HUES64 (cell line): ENCODE data around the gene HLF.

Experiments used
- H3K27ac ChIP-seq: 2 replicates; pipeline ENCODE4 v1.7.0; 2013; ENCODE audit warnings: low read depth, low read length, inconsistent platforms
- H3K27me3 ChIP-seq: 2 replicates; pipeline ENCODE4 v1.6.1; 2013; ENCODE audit warnings: mild to moderate bottlenecking, low read length; ENCODE audit not compliant: insufficient read depth
- H3K36me3 ChIP-seq: 2 replicates; pipeline ENCODE4 v1.6.1; 2013; ENCODE audit warnings: mild to moderate bottlenecking, low read length; ENCODE audit not compliant: insufficient read depth
- H3K4me1 ChIP-seq: 2 replicates; pipeline ENCODE4 v1.6.1; 2013; ENCODE audit warnings: mild to moderate bottlenecking, low read length, moderate library complexity; ENCODE audit not compliant: insufficient read depth
- H3K4me3 ChIP-seq: 2 replicates; pipeline ENCODE4 v1.5.1; 2013; ENCODE audit warnings: mild to moderate bottlenecking, low read length, moderate library complexity
- H3K9ac ChIP-seq: 2 replicates; pipeline ENCODE4 v1.6.1; 2013; ENCODE audit warnings: mild to moderate bottlenecking, low read depth, low read length
- H3K9me3 ChIP-seq: 2 replicates; pipeline ENCODE4 v1.6.1; 2013; ENCODE audit warnings: low read depth, low read length; ENCODE audit not compliant: insufficient read depth
- WGBS: fragments of 150-250, 120-280 bp; methylation state at CpG from one replicate; pipeline ENCODE4 v1.1.7; 2013; ENCODE audit warnings: missing lambda C conversion rate; 5-methylcytosine and 5-hydroxymethylcytosine counted together

The HLF gene

GRCh38 chr17:55278173-55278961 lies 13.6 kb downstream of the HLF start:
- WGBS: 87% methylated on average over 2 of the region's 2 CpGs
- no peak overlapping the region for H3K9ac ChIP-seq
- no peak overlapping the region for H3K4me3 ChIP-seq
- H3K27me3 ChIP-seq: no peaks in the 10 kb centered on the region
- no peaks in the 10 kb centered on the region for H3K4me1 ChIP-seq
- no peaks in the 10 kb centered on the region for H3K36me3 ChIP-seq
- no peak overlapping the region for H3K27ac ChIP-seq
- no peaks in the 10 kb centered on the region for H3K9me3 ChIP-seq

- Histone ChIP-seq H3K36me3 (no peaks in the 10 kb centered on the region), H3K9me3 (no peaks in the 10 kb centered on the region), H3K4me1 (no peaks in the 10 kb centered on the region), H3K27ac (no peak overlapping the region), H3K9ac (no peak overlapping the region), H3K4me3 (no peak overlapping the region), H3K27me3 (no peaks in the 10 kb centered on the region)
- no CpG with 5 or more reads among the region's 1 CpG for WGBS
Measured at GRCh38 chr17:55279203-55279602, 14.4 kb downstream of the HLF start.

GRCh38 chr17:55279788-55280187 lies 15.0 kb downstream of the HLF start:
- Histone ChIP-seq H3K27me3 (no peaks in the 10 kb centered on the region), H3K4me3 (no peak overlapping the region), H3K9ac (no peak overlapping the region), H3K9me3 (no peaks in the 10 kb centered on the region), H3K27ac (no peak overlapping the region), H3K4me1 (no peaks in the 10 kb centered on the region), H3K36me3 (no peaks in the 10 kb centered on the region)
- WGBS: 20% methylated on average over 1 of the region's 2 CpGs

- Histone ChIP-seq H3K27me3 (no peaks in the 10 kb centered on the region), H3K4me1 (no peaks in the 10 kb centered on the region), H3K4me3 (no peak overlapping the region), H3K36me3 (no peaks in the 10 kb centered on the region), H3K9ac (no peak overlapping the region), H3K9me3 (no peaks in the 10 kb centered on the region), H3K27ac (no peak overlapping the region)
Measured at GRCh38 chr17:55280212-55280611, 15.5 kb downstream of the HLF start.

GRCh38 chr17:55281649-55282378 lies 17.1 kb downstream of the HLF start:
- H3K27me3 ChIP-seq: no peaks in the 10 kb centered on the region
- 91% methylated on average over 8 of the region's 8 CpGs for WGBS
- H3K4me3 ChIP-seq: no peak overlapping the region
- no peaks in the 10 kb centered on the region for H3K4me1 ChIP-seq
- H3K36me3 ChIP-seq: no peaks in the 10 kb centered on the region
- no peaks in the 10 kb centered on the region for H3K9me3 ChIP-seq
- H3K27ac ChIP-seq: no peak overlapping the region
- H3K9ac ChIP-seq: no peak overlapping the region

GRCh38 chr17:55282379-55282702 lies 17.6 kb downstream of the HLF start:
- Histone ChIP-seq H3K9me3 (no peaks in the 10 kb centered on the region), H3K27me3 (no peaks in the 10 kb centered on the region), H3K9ac (no peak overlapping the region), H3K36me3 (no peaks in the 10 kb centered on the region), H3K27ac (no peak overlapping the region), H3K4me1 (no peaks in the 10 kb centered on the region), H3K4me3 (no peak overlapping the region)
- WGBS: 92% methylated on average over 3 of the region's 3 CpGs

- 97% methylated on average over 3 of the region's 5 CpGs for WGBS
- no peaks in the 10 kb centered on the region for H3K9me3 ChIP-seq
- no peak overlapping the region for H3K4me3 ChIP-seq
- H3K4me1 ChIP-seq: no peaks in the 10 kb centered on the region
- no peaks in the 10 kb centered on the region for H3K36me3 ChIP-seq
- no peaks in the 10 kb centered on the region for H3K27me3 ChIP-seq
- no peak overlapping the region for H3K27ac ChIP-seq
- no peak overlapping the region for H3K9ac ChIP-seq
Measured at GRCh38 chr17:55282741-55283140, 18.0 kb downstream of the HLF start.

GRCh38 chr17:55283256-55283965 lies 18.7 kb downstream of the HLF start:
- no peaks in the 10 kb centered on the region for H3K9me3 ChIP-seq
- H3K4me3 ChIP-seq: no peak overlapping the region
- H3K9ac ChIP-seq: no peak overlapping the region
- no peak overlapping the region for H3K27ac ChIP-seq
- no peaks in the 10 kb centered on the region for H3K4me1 ChIP-seq
- no peaks in the 10 kb centered on the region for H3K36me3 ChIP-seq
- 95% methylated on average over 9 of the region's 9 CpGs for WGBS
- H3K27me3 ChIP-seq: no peaks in the 10 kb centered on the region

- Histone ChIP-seq H3K4me3 (no peak overlapping the region), H3K4me1 (no peaks in the 10 kb centered on the region), H3K27ac (no peak overlapping the region), H3K9ac (no peak overlapping the region), H3K9me3 (no peaks in the 10 kb centered on the region), H3K36me3 (no peaks in the 10 kb centered on the region), H3K27me3 (no peaks in the 10 kb centered on the region)
- 89% methylated on average over 7 of the region's 7 CpGs for WGBS
Measured at GRCh38 chr17:55284001-55284884, 19.5 kb downstream of the HLF start.

GRCh38 chr17:55284944-55285339 lies 20.2 kb downstream of the HLF start:
- no peaks in the 10 kb centered on the region for H3K27me3 ChIP-seq
- H3K27ac ChIP-seq: no peak overlapping the region
- H3K4me3 ChIP-seq: no peak overlapping the region
- WGBS: 73% methylated on average over 2 of the region's 2 CpGs
- H3K36me3 ChIP-seq: no peaks in the 10 kb centered on the region
- no peak overlapping the region for H3K9ac ChIP-seq
- no peaks in the 10 kb centered on the region for H3K9me3 ChIP-seq
- H3K4me1 ChIP-seq: no peaks in the 10 kb centered on the region
